Sigmoid colon (tissue), 4 donors: ENCODE data around the gene GBA2.

Source experiments
- CTCF ChIP-seq, 4 experiments: fragments of 450-650 bp in 3 of 4; fragments of 200-600 bp in 1 of 4; IDR thresholded peaks; one replicate each; pipeline ENCODE4 v1.5.1; 2016 to 2019; ENCODE audit warnings: antibody characterized with exemption in 4 of 4, mild to moderate bottlenecking in 3 of 4, moderate library complexity in 2 of 4
- EP300 ChIP-seq, 4 donors: sonication (generic); formaldehyde crosslinking; IDR thresholded peaks; one replicate each; pipeline ENCODE4 v1.6.1; 2017; ENCODE audit warnings: antibody characterized with exemption in 4 of 4
- POLR2A ChIP-seq, 2 donors: fragments of 450-650 bp; IDR thresholded peaks; one replicate each; pipeline ENCODE4 v1.6.1; 2016; ENCODE audit warnings: antibody characterized with exemption in 2 of 2, mild to moderate bottlenecking in 2 of 2, moderate library complexity in 2 of 2
- POLR2AphosphoS5 ChIP-seq, 4 donors: sonication (generic); formaldehyde crosslinking; IDR thresholded peaks; one replicate each; pipeline ENCODE4 v1.6.1; 2017; ENCODE audit warnings: antibody characterized with exemption in 4 of 4

GRCh38 chr9:35776018-35776417, 27.0 kb upstream of the GBA2 start:
- TF ChIP-seq CTCF (IDR thresholded peaks at IDR 0.05) (no peak), POLR2AphosphoS5 (IDR thresholded peaks at IDR 0.05) (no peak), POLR2A (IDR thresholded peaks at IDR 0.05) (no peak), EP300 (IDR thresholded peaks at IDR 0.05) (no peak)
